GM04504 (cell line): ENCODE data around the gene AQP12B.

Experiments used
- DNase-seq: peaks from one replicate; pipeline ENCODE4 v3.0.0-alpha.2; 2012; ENCODE audit warnings: low read depth

Gene AQP12B

DNA sequence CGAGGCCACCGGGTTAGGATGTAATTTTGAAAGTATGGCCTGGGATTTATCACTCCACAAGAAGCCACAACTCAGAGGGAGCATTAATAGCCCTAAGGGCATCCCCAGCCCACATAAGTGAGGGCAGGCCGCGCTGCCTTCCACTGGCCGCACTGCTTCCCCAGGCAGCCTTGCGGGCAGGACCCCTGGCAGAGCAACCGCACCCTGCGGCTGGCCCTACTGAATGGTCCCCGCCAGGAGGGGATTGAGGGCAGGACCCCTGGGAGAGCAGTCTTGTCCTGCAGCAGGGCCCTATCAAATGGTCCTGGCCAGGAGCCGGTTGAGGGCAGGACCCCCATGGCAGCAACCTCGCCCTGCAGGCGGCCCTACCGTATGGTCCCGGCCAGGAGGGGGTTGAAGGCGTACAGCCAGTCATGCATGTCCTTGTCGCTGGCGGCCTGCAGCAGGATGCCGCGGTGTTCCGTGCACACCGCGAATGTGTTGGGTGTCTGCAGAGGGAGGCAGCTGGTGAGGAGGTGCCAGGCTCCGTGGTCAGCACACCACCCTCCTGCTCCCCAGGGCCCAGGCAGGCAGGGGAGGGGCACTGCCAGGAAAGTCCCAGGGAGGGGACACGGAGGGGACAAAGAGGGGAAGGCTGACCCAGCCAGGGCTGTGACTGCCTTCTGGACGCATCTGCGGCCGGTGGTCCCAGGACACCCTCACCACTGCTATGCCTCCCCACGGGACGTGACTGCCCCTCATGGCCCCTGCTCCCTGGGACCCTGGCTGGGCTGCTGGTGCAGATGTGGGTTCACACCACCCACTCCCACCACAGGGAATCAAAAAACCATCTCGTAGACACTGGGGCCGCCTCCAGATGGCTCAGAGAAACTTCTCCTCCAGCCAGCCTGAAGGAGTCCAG is 35.2 kb upstream of the AQP12B start:
- no peak for DNase-seq

DNA sequence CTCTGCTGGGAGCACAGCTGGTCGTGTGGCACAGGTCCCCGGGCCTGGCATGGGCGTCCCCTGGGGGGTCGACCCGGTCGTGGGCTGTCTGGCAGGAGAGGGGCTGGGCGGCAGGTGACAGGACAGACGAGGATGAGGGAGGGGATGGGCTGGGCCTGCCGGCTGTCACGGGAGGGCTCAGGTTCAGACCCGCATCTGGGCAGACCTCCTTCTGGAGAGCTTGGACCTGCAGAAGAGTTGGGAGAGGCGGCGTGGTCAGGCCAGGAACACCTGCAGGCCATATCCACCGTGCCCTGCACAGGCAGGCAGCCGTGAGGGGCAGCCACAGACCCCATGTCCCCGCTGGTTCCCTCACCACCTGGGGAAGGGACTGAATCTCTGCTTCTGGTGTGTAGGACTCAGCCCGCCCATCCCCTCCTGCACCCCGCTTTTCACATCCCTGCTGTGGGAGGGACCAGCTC is 34.5 kb upstream of the AQP12B start:
- no peak for DNase-seq

- DNase-seq: no peak
Measured at GRCh38 chr2:240716130-240716798, 33.6 kb upstream of the AQP12B start.

DNA sequence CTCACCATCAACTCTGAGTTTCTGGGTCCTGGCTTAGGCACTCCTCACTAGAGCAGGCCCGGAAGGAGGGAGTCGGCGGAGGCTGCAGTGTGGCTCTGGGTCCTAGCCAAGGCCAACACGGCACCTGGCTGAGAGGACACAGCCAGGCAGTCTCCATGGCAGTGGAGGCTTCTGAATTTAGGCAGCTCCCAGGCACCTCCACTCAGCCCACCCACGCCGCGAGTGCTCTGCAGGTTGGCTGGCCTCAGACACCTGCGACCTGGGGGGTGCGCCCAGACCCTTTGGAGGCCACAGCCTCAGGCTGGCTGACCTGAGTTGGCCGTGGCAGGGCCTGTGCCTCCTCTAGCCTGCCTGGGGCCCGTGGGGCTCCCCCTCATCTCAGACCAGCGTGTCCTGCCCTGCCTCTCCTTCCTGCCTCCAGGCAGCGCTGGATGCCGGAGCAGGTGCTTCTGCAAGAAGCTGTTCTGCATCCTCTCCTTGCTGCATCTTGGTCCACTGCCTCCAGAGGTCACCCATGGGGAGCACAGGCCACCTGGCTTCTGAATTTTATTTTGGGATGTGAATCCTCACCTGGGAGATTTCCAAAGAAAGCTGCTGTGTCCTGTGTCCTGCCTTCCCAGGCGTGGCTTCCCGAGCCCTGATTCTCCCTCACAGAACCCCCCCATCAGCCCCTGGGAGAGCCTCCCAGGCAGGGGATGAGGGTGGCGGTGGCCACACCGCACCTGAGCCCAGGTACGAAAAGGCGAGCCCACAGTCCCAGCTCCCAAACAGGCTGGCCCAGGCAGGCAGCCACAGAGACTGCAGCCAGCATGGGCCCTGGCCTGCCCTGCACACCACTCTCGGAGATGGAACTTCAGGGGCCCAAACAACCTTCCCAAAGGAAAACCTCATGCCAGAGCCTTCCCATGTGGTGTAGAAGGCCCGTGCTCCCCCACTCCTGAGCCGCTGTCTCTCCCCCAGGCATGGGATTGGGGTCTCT is 32.4 kb upstream of the AQP12B start:
- DNase-seq: no peak

DNA sequence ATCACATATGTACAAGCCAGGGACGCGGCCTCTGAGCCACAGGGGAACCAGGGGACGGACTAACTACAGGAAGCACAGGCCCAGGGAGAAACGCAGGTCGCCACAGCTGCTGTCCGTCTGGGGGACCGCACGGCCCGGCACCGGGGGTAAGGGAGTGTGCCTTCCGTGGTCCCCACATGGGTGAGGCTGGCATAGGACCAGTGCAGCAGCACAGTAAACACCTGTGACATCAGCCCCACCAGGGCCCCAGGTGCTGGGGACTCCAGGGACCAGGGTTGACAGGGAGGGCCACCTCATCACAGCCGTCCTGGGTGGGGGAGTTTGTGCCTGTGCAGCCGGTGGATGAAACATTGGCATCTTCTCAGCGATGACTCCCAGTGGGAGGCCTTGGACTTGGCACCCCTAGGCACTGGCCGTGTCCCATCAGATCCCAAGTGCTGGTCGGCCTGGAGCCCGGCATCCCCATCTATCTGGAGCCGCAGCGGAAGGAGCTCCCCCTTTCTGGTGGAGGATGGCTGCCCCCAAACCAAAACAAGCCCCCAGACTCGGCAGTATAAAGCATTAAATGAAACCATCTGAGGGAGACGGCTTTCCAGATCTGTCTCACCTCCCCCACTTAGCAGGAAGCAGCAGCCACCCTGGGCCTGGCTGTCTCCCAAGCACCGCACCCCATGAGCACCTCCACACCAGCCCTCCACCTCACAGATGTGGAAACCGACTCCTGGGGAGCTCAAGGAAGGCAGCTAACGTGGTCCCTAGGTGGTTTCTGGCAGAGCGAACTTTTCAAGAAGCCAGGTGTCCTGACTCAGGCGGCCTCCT is 31.5 kb upstream of the AQP12B start:
- no peak for DNase-seq

DNA sequence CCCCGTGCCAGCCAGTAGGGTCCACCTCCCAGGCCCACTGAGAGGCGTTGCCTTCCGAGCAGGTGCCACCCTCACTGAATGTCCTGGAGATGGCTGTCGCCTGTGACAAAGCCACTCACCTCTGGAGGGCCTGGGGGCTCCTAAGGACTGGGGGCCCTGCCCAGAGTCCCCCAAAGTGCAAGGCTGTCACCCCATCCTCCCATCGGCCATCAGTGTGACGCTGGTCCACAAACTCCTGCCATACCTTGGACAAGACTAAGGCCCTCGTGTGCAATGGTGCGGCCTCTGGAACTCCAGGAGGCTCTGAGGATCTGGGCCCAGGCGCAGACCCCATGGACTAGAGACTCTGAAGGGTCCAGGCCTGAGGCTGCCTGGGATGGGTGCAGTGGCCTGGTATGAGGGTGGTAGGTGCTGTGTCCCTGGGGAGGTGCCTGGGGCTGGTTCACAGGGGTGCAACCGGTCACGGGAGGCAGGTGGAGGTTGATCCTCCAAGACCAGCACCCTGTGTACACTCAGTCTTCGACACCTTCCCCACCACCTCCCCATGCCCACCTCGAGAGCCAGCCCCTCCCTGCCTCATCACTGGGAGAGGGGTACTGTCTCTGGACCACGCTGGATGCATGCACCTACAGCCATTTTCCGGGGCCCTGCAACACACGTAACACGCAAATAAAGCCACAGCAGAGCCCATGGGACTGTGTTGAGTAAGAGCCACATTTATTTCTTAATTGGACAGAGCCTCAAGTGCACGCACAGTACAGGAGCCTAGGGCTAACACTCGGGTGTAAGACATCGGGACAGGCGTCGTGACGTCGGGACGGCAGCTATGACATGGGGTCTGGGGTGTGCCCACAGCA is 30.6 kb upstream of the AQP12B start:
- DNase-seq: no peak

- no peak for DNase-seq
Measured at GRCh38 chr2:240712121-240712520, 29.4 kb upstream of the AQP12B start.

- no peak for DNase-seq
Measured at GRCh38 chr2:240711701-240712100, 29.0 kb upstream of the AQP12B start.

DNA sequence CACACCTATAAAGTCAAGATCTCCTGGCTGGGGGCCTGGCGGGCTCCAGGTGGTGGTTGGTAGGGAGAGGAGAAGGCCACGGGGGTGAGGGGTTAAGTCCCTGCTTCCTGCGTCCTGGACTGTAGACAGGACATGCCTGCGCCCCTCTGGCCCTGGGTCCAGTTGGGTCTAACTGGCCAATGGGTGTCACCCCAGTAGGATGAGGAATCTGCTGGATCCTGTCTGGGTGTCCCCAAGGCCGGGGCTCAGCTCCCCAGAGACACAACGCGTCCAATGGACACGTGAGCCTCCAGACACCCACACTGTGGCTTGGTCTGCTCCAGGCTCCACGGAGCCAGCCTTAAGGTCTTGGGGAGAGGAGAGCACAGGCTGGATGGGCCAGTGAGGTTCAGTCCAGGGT is 28.6 kb upstream of the AQP12B start:
- no peak for DNase-seq

DNA sequence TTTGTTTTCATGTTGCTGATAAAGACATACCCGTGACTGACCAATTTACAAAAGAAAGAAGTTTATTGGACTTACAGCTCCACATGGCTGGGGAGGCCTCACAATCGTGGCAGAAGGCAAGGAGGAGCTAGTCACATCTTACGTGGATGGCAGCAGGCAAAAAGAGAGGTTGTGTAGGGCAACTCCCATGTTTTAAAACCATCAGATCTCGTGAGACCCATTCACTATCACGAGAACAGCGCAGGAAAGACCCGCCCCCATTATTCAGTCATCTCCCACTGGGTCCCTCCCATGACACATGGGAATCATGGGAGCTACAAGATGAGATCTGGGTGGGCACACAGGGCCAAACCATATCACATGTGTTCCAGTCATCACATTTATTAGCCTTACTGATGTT is 25.8 kb upstream of the AQP12B start:
- no peak for DNase-seq

DNA sequence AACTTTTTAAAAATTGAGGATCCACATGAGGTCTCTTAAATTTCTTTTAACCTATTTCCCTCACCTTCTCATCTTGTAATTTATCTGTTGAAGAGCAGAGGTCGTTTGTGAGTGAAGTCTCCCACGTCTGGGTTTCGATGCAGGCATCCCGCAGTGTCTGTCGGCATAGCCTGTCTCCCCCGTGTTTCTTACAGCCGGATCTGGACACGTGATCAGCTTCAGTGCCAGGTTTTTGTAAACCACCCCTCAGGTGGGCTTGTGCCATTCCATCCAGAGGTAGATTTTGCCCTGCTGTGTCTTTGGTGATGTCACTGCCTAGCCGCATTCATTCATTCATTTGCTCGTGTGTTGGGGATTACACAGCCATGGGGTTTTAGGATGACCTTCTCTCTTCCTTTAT is 25.1 kb upstream of the AQP12B start:
- no peak for DNase-seq

DNA sequence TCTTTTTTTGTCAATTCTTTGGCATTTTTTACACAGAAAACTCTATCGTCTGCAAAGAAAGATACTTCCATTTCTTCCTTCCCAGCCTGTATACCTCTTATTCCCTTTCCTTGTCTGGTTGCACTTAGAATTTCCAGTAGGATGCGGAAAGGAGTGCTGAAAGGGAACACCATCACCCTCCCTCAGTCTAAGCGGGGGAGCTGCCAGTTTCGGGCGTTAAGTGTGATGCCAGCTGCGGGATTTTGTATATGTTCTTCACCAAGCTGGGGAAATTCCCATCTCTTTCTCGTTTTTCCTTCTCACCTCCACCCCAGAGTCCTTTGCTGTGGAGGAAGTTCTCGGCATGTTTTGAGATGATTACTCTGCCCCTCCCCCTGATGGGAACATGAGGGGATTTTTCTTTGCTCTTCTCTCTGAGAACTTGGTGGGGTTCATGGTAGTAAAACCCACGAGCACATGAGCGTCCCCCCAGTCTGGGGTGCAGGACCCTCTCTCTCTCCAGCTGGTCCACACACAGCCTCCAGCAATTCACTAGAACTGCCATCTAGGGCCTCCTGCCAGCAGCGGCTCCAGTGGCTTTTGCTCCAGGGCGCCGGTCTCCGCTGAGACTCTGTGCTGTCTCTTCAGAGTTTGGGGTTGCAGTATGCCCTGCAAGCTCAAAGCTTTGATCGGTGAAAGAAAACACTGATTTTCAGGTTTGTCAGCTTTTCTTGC is 24.5 kb upstream of the AQP12B start:
- DNase-seq: no peak

- no peak for DNase-seq
Measured at GRCh38 chr2:240705204-240705791, 22.6 kb upstream of the AQP12B start.

DNA sequence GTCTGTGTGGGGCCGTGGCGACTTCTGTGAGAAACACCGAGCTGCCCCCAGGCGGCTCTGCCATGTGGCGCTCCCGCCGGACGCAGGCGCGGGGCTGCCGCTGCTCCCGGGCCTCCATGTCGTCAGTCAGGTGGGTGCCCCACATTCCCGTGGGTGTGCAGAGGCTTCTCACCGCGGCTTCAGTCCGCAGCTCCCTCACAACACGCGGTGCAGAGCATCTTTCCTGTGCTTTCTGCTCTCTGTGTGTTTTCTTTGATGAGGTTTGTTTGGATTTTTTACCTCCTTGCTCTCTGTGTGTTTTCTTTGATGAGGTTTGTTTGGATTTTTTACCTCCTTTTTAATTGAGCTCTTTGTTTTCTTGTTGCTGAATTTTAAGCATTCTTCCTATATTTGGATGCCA is 22.0 kb upstream of the AQP12B start:
- DNase-seq: no peak

- no peak for DNase-seq
Measured at GRCh38 chr2:240703417-240704341, 21.0 kb upstream of the AQP12B start.

DNA sequence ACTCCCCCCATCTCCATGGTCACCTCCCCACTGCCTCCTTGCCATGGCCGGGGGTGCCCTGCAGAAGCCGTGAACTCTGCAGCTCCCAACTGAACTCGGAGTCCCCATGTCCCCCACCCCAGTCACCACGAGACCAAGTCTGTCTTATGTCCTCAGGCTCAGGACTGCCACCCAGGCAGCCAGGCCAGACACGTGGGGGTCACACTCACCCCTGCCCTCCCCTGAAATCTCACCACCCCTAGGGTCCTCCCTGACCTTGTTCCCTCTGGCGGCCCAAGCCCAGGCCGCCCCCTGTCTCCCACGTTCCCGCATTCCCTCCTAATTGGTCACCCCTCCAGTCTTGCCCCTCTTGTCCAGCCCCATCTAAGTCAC is 19.9 kb upstream of the AQP12B start:
- DNase-seq: no peak

- no peak for DNase-seq
Measured at GRCh38 chr2:240701736-240702639, 19.3 kb upstream of the AQP12B start.
